Glutamatergic neuron (in vitro differentiated cells): Measurements from ENCODE around the gene SLC29A1. TPM values are rescaled to one million over a fixed set of nuclear protein-coding genes. Genes with fewer than 3 reads are reported as not detected.
"Not testable (repeated sequence)": the region's sequence is repeated elsewhere in the genome, so short reads cannot be mapped to it uniquely, and the experiment has no call there.

Source experiments
- DNase-seq: peaks from one replicate; pipeline ENCODE4 v3.0.0; 2022
- H3K27ac Mint-ChIP-seq: one replicate; pipeline ENCODE4 v1.8.0; 2020; ENCODE audit warnings: mild to moderate bottlenecking, mixed read lengths, inconsistent platforms; ENCODE audit not compliant: unreplicated experiment
- H3K27me3 Mint-ChIP-seq: one replicate; pipeline ENCODE4 v1.8.0; 2020; ENCODE audit warnings: mild to moderate bottlenecking, moderate library complexity, mixed read lengths, inconsistent platforms; ENCODE audit not compliant: unreplicated experiment
- H3K36me3 Mint-ChIP-seq: one replicate; pipeline ENCODE4 v1.8.0; 2020; ENCODE audit warnings: mild to moderate bottlenecking, mixed read lengths, inconsistent platforms; ENCODE audit not compliant: unreplicated experiment
- H3K4me1 Mint-ChIP-seq: one replicate; pipeline ENCODE4 v1.8.0; 2020; ENCODE audit warnings: mild to moderate bottlenecking, low read depth, mixed read lengths, inconsistent platforms; ENCODE audit not compliant: unreplicated experiment
- H3K4me3 Mint-ChIP-seq: one replicate; pipeline ENCODE4 v1.8.0; 2020; ENCODE audit warnings: mild to moderate bottlenecking, mixed read lengths, inconsistent platforms; ENCODE audit not compliant: unreplicated experiment
- H3K9me3 Mint-ChIP-seq: one replicate; pipeline ENCODE4 v1.8.0; 2020; ENCODE audit warnings: mild to moderate bottlenecking, moderate library complexity, mixed read lengths, inconsistent platforms; ENCODE audit not compliant: unreplicated experiment
- CTCF ChIP-seq: fragments of 200-600 bp; sonication (generic); IDR thresholded peaks from one replicate; pipeline ENCODE4 v1.5.0; 2021; ENCODE audit not compliant: partially characterized antibody, unreplicated experiment
- total RNA-seq: library from RNA; stranded (reverse); fragmentation: NEBNext Ultra II Directional; extraction: Animal tissue kit (Norgen Biotek cat#: 25700); gene quantifications from one replicate; pipeline ENCODE4 v1.2.1, GENCODE V29; 2021; ENCODE audit not compliant: unreplicated experiment

The SLC29A1 gene
- total RNA-seq, 1 donor from 2014 or later, result 20.0 TPM

GRCh38 chr6:44178424-44179071 is 44.8 kb upstream of the SLC29A1 start:
- Mint-ChIP-seq H3K4me1 (no peaks in the 10 kb centered on the region), H3K27ac (no peak overlapping the region), H3K4me3 (no peak overlapping the region), H3K9me3 (peaks cover 2% of the 10 kb centered on the region), H3K36me3 (peaks cover 4% of the 10 kb centered on the region), H3K27me3 (no peaks in the 10 kb centered on the region)
- DNase-seq, result no peak
- no peak for TF ChIP-seq CTCF

- peaks cover 2% of the 10 kb centered on the region for H3K9me3 Mint-ChIP-seq
- H3K27ac Mint-ChIP-seq, result no peak overlapping the region
- no peaks in the 10 kb centered on the region for H3K4me1 Mint-ChIP-seq
- TF ChIP-seq CTCF, result no peak
- peaks cover 4% of the 10 kb centered on the region for H3K36me3 Mint-ChIP-seq
- no peak for DNase-seq
- peak overlapping the region; percentile 27 for H3K4me3 Mint-ChIP-seq
- H3K27me3 Mint-ChIP-seq, result peaks cover under 1% of the 10 kb centered on the region
Measured at GRCh38 chr6:44179072-44179536, 44.3 kb upstream of the SLC29A1 start.

- peaks cover 4% of the 10 kb centered on the region for H3K36me3 Mint-ChIP-seq
- H3K4me1 Mint-ChIP-seq, result no peaks in the 10 kb centered on the region
- no peak overlapping the region for H3K27ac Mint-ChIP-seq
- DNase-seq, result no peak
- no peak overlapping the region for H3K4me3 Mint-ChIP-seq
- no peak for TF ChIP-seq CTCF
- peaks cover 2% of the 10 kb centered on the region for H3K27me3 Mint-ChIP-seq
- H3K9me3 Mint-ChIP-seq, result peaks cover 2% of the 10 kb centered on the region
Measured at GRCh38 chr6:44179648-44180047, 43.7 kb upstream of the SLC29A1 start.

DNA sequence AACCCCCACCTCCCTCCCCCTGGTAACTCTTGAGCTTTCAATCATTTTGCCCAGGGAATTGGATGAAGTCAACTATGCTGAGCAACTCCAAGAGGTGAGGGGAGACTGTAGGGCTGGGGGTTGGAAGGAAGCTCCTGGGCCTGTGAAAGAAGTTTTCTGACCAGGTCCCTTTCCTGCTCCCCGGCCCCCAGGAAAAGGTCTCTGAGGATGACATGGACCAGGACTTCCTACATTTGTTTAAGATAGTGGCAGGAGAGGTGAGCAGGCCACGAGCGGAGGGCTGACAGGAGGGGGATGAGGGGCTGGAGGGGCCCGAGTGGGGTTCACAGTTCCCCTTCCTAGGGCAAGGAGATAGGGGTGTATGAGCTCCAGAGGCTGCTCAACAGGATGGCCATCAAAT is 43.0 kb upstream of the SLC29A1 start:
- H3K9me3 Mint-ChIP-seq, result peaks cover 2% of the 10 kb centered on the region
- H3K4me3 Mint-ChIP-seq, result no peak overlapping the region
- H3K27me3 Mint-ChIP-seq, result peaks cover 2% of the 10 kb centered on the region
- no peaks in the 10 kb centered on the region for H3K4me1 Mint-ChIP-seq
- H3K27ac Mint-ChIP-seq, result no peak overlapping the region
- peaks cover 4% of the 10 kb centered on the region for H3K36me3 Mint-ChIP-seq
- no peak for DNase-seq
- TF ChIP-seq CTCF, result no peak

DNA sequence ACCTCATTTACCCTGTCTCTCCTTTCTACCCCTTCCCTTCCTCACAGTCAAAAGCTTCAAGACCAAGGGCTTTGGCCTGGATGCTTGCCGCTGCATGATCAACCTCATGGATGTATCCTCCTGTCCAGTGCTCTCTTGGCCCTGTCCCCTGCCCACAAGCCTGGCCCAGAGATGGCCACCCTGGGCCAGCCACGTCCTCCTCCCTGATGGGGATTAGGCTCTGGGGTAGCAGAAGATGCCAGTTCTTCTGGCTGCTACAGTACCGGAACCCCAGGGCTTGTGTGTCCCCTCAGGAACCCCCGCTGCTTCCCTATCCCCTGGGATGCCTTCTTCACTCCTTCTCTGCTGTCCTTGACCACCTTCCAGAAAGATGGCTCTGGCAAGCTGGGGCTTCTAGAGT is 42.5 kb upstream of the SLC29A1 start:
- Mint-ChIP-seq H3K27me3 (peaks cover 2% of the 10 kb centered on the region), H3K36me3 (peaks cover 4% of the 10 kb centered on the region), H3K4me1 (peaks cover 1% of the 10 kb centered on the region), H3K9me3 (peaks cover 2% of the 10 kb centered on the region), H3K4me3 (no peak overlapping the region), H3K27ac (no peak overlapping the region)
- no peak for TF ChIP-seq CTCF
- no peak for DNase-seq

DNA sequence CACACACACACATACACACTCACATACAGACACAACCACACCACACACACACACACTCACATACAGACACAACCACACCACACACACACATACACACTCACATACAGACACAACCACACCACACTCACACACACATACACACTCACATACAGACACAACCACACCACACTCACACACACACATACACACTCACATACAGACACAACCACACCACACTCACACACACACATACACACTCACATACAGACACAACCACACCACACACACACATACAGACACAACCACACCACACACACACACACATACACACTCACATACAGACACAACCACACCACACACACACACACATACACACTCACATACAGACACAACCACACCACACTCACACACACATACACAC is 41.6 kb upstream of the SLC29A1 start:
- H3K4me3 Mint-ChIP-seq, DNase-seq, H3K27me3 Mint-ChIP-seq, H3K9me3 Mint-ChIP-seq, H3K27ac Mint-ChIP-seq, H3K4me1 Mint-ChIP-seq, H3K36me3 Mint-ChIP-seq: not testable (repeated sequence)
